SK-N-SH (cell line): Measurements from ENCODE around the gene SIRPB2.

Experiments
- EZH2phosphoT487 ChIP-seq: fragments of 200-600 bp; sonication (generic); IDR thresholded peaks from 2 replicates; pipeline ENCODE4 v1.6.1; 2017; ENCODE audit warnings: low read depth, mixed run types, mild to moderate bottlenecking, antibody characterized with exemption, moderate library complexity, borderline replicate concordance
- TF ChIP-seq, protein P1 (sequence below): IDR thresholded peaks from 2 replicates; pipeline ENCODE4 v1.4.0; 2012; ENCODE audit warnings: low read depth
- TF ChIP-seq, protein P2 (sequence below): fragments of 200-600 bp; sonication (generic); IDR thresholded peaks from 2 replicates; pipeline ENCODE4 v1.6.1; 2017; ENCODE audit warnings: antibody characterized with exemption, mild to moderate bottlenecking, moderate library complexity

DNA sequence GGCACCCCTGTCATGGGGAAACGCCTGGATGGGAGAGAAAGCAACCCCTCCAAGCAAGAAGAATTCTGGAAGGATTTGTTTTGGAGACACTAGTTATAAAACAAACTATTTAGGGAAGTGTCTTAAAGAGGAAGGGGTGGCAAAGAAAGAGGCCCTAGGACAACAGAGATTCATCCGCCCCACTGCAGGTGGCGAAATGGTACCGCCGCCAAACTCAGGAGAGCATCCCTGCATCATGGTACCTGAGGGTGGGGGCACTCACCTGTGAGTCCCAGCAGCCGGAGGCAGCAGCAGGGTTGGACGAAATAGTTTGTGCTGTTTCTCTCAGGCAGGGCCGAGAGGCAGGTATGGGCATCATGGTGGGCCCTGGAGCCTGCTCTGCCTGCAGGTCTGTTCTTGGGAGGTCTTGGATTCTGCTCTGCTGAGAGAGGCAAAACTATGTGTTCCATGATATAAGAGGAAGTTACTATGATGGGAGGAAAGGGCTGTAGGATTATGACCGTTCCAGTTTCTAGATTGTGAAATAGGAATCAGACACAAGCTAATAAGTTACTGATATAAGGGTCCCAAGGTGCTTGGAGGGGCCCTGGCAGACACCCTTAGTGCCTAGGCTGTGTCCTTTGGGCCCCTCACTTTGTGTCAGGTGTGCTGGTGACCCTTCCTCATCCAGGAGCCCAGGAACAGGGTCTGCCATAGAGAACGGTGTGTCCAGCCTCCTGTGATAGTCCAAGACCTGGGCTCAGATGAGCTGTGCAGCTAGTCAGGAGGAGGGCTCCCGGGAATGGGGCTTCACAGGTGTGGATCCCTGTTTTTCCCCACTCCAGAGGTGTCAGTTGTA is 45.9 kb upstream of the SIRPB2 start:
- TF ChIP-seq, protein P1, sequence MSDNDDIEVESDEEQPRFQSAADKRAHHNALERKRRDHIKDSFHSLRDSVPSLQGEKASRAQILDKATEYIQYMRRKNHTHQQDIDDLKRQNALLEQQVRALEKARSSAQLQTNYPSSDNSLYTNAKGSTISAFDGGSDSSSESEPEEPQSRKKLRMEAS, result no peak
- no peak for TF ChIP-seq EZH2phosphoT487
- TF ChIP-seq, protein P2, sequence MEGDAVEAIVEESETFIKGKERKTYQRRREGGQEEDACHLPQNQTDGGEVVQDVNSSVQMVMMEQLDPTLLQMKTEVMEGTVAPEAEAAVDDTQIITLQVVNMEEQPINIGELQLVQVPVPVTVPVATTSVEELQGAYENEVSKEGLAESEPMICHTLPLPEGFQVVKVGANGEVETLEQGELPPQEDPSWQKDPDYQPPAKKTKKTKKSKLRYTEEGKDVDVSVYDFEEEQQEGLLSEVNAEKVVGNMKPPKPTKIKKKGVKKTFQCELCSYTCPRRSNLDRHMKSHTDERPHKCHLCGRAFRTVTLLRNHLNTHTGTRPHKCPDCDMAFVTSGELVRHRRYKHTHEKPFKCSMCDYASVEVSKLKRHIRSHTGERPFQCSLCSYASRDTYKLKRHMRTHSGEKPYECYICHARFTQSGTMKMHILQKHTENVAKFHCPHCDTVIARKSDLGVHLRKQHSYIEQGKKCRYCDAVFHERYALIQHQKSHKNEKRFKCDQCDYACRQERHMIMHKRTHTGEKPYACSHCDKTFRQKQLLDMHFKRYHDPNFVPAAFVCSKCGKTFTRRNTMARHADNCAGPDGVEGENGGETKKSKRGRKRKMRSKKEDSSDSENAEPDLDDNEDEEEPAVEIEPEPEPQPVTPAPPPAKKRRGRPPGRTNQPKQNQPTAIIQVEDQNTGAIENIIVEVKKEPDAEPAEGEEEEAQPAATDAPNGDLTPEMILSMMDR, result no peak
